ENCODE data around the gene PLEKHB2.

Gene PLEKHB2

GRCh38 chr2:131120815-131121317 is 15.7 kb downstream of the PLEKHB2 start:
- no peaks in the 10 kb centered on the region for H3K9me3 ChIP-seq (replicated peaks; ENCODE audit: insufficient read depth, low read length)
- no peak overlapping the region for H3K9ac ChIP-seq (ENCODE audit: low read length)
- H3K36me3 ChIP-seq (replicated peaks; ENCODE audit: insufficient read depth, low read length) = peaks cover 3% of the 10 kb centered on the region; the same call in 1 of the 2 replicates
- no peaks in the 10 kb centered on the region for H3K4me1 ChIP-seq (ENCODE audit: low read length)
- no peaks in the 10 kb centered on the region for H3K27me3 ChIP-seq (replicated peaks; ENCODE audit: insufficient read depth, low read length)
- no peaks in the 10 kb centered on the region for H3K9me2 ChIP-seq (replicated peaks; ENCODE audit: insufficient read depth, low read length)
- H2AFZ ChIP-seq (ENCODE audit: low read length) = no peak overlapping the region
- no peak for DNase-seq
- no peak overlapping the region for H3K4me2 ChIP-seq (ENCODE audit: low read depth, low read length)
- TF ChIP-seq CTCF (IDR thresholded peaks at IDR 0.05; ENCODE audit: low read length) = no peak
- TF ChIP-seq EZH2phosphoT487 (IDR thresholded peaks at IDR 0.05; ENCODE audit: low read length) = no peak
- no peak for TF ChIP-seq EZH2 (optimal IDR thresholded peaks at IDR 0.05; ENCODE audit: low read depth, low read length)
- peaks cover 91% of the 10 kb centered on the region for H3K79me2 ChIP-seq (ENCODE audit: low read length)
- H3K27ac ChIP-seq (ENCODE audit: low read length) = no peak overlapping the region
- H3F3A ChIP-seq (ENCODE audit: insufficient read depth, low read length) = no peaks in the 10 kb centered on the region
- H4K20me1 ChIP-seq (ENCODE audit: insufficient read depth, low read length) = no peaks in the 10 kb centered on the region; the same call in 1 of the 2 replicates
- H3K4me3 ChIP-seq (ENCODE audit: low read length) = no peak overlapping the region

DNA sequence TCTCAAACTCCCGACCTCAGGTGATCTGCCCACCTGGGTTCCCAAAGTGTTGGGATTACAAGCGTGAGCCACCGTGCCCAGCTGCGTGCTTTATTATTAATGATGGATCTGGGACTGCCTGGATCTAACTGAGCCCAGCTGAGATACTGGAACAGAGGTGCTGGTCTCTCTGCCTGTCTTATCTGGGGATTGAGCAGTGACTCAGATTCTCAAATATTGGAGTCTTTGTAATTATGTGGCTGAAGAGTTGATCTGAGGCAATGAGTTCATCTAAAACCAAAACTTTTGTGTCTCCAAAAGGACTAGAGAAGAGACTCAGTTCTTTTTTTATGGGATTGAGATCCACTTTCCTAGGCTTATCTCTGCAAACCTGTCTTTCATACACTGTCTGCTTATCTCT is 16.3 kb downstream of the PLEKHB2 start:
- no peaks in the 10 kb centered on the region for H3K9me2 ChIP-seq (replicated peaks; ENCODE audit: insufficient read depth, low read length)
- H3K9ac ChIP-seq (ENCODE audit: low read length) = no peak overlapping the region
- TF ChIP-seq EZH2 (optimal IDR thresholded peaks at IDR 0.05; ENCODE audit: low read depth, low read length) = no peak
- no peak for TF ChIP-seq EZH2phosphoT487 (IDR thresholded peaks at IDR 0.05; ENCODE audit: low read length)
- no peak for TF ChIP-seq CTCF (IDR thresholded peaks at IDR 0.05; ENCODE audit: low read length)
- no peaks in the 10 kb centered on the region for H3K4me1 ChIP-seq (ENCODE audit: low read length)
- no peak for DNase-seq
- peaks cover 4% of the 10 kb centered on the region; the same call in 1 of the 2 replicates for H3K36me3 ChIP-seq (replicated peaks; ENCODE audit: insufficient read depth, low read length)
- no peak overlapping the region for H3K27ac ChIP-seq (ENCODE audit: low read length)
- H3K4me2 ChIP-seq (ENCODE audit: low read depth, low read length) = no peak overlapping the region
- no peak overlapping the region for H3K4me3 ChIP-seq (ENCODE audit: low read length)
- no peaks in the 10 kb centered on the region; the same call in 1 of the 2 replicates for H4K20me1 ChIP-seq (ENCODE audit: insufficient read depth, low read length)
- no peaks in the 10 kb centered on the region for H3K9me3 ChIP-seq (replicated peaks; ENCODE audit: insufficient read depth, low read length)
- H3F3A ChIP-seq (ENCODE audit: insufficient read depth, low read length) = no peaks in the 10 kb centered on the region
- H3K27me3 ChIP-seq (replicated peaks; ENCODE audit: insufficient read depth, low read length) = no peaks in the 10 kb centered on the region
- H2AFZ ChIP-seq (ENCODE audit: low read length) = no peak overlapping the region
- H3K79me2 ChIP-seq (ENCODE audit: low read length) = peaks cover 86% of the 10 kb centered on the region

GRCh38 chr2:131122496-131122895 is 17.4 kb downstream of the PLEKHB2 start:
- DNase-seq = no peak
- Histone ChIP-seq H3K9me2 (replicated peaks; ENCODE audit: insufficient read depth, low read length) (no peaks in the 10 kb centered on the region), H3K27ac (ENCODE audit: low read length) (no peak overlapping the region), H3K4me1 (ENCODE audit: low read length) (no peaks in the 10 kb centered on the region), H3K4me2 (ENCODE audit: low read depth, low read length) (no peak overlapping the region), H3K9me3 (replicated peaks; ENCODE audit: insufficient read depth, low read length) (no peaks in the 10 kb centered on the region), H2AFZ (ENCODE audit: low read length) (no peak overlapping the region), H4K20me1 (ENCODE audit: insufficient read depth, low read length) (no peaks in the 10 kb centered on the region; the same call in 1 of the 2 replicates), H3K79me2 (ENCODE audit: low read length) (peaks cover 76% of the 10 kb centered on the region), H3K27me3 (replicated peaks; ENCODE audit: insufficient read depth, low read length) (no peaks in the 10 kb centered on the region), H3K4me3 (ENCODE audit: low read length) (no peak overlapping the region), H3F3A (ENCODE audit: insufficient read depth, low read length) (no peaks in the 10 kb centered on the region), H3K36me3 (replicated peaks; ENCODE audit: insufficient read depth, low read length) (peaks cover 4% of the 10 kb centered on the region; the same call in 1 of the 2 replicates), H3K9ac (ENCODE audit: low read length) (no peak overlapping the region)
- TF ChIP-seq CTCF (IDR thresholded peaks at IDR 0.05; ENCODE audit: low read length) (no peak), EZH2phosphoT487 (IDR thresholded peaks at IDR 0.05; ENCODE audit: low read length) (no peak), EZH2 (optimal IDR thresholded peaks at IDR 0.05; ENCODE audit: low read depth, low read length) (no peak)

Data from MM.1S (cell line).